Peyer's patch (tissue), 4 donors: ENCODE measurements around the gene PIGP. TPM values are rescaled to one million over a fixed set of nuclear protein-coding genes. Genes with fewer than 3 reads are reported as not detected.

Source experiments
- DNase-seq, 3 donors: peaks; one replicate each; pipeline ENCODE4 v3.0.0-alpha.2; 2017 to 2019
- H3K27ac ChIP-seq, 4 donors: fragments of 200-600 bp; sonication (generic); one replicate each; pipeline ENCODE4 v1.5.1; 2016 to 2019
- H3K27me3 ChIP-seq, 2 donors: fragments of 200-600 bp; sonication (generic); one replicate each; pipeline ENCODE4 v1.5.1; 2019
- H3K36me3 ChIP-seq, 3 donors: fragments of 200-600 bp; sonication (generic); one replicate each; pipeline ENCODE4 v1.5.1; 2016 to 2019
- H3K4me1 ChIP-seq, 4 donors: fragments of 200-600 bp; sonication (generic); one replicate each; pipeline ENCODE4 v1.5.1; 2016 to 2019
- H3K4me3 ChIP-seq, 4 donors: fragments of 200-600 bp; sonication (generic); 1 replicate in 3 of 4; 2 replicates in 1 of 4; pipeline ENCODE4 v1.5.1; 2016 to 2019; ENCODE audit warnings: mild to moderate bottlenecking in 1 of 4
- H3K9me3 ChIP-seq, 4 donors: fragments of 200-600 bp; sonication (generic); one replicate each; pipeline ENCODE4 v1.5.1; 2016 to 2019; ENCODE audit warnings: mild to moderate bottlenecking in 1 of 4
- CTCF ChIP-seq, 6 experiments: fragments of 450-650 bp in 4 of 6; fragments of 200-600 bp in 2 of 6; sonication (generic) in 1 of 6; IDR thresholded peaks; one replicate each; pipeline ENCODE4 v1.5.1; 2017 to 2019; ENCODE audit warnings: antibody characterized with exemption in 6 of 6, mild to moderate bottlenecking in 3 of 6, moderate library complexity in 1 of 6
- POLR2A ChIP-seq, 2 donors: fragments of 450-650 bp; IDR thresholded peaks; one replicate each; pipeline ENCODE4 v1.5.1; 2017; ENCODE audit warnings: antibody characterized with exemption in 2 of 2, mild to moderate bottlenecking in 2 of 2, moderate library complexity in 2 of 2
- total RNA-seq, 4 donors: library from RNA; depleted of rRNA; stranded (reverse); fragments of >200 nt; gene quantifications; one replicate each; pipeline ENCODE4 v1.1.0, GENCODE V29; 2016

The PIGP gene
- total RNA-seq, 4 donors from 2014 or later = 11.4 to 26.4 (median 12.7) TPM

GRCh38 chr21:37093977-37094376 lies 21.1 kb upstream of the PIGP start:
- Histone ChIP-seq H3K27me3 (no peaks in the 10 kb centered on the region), H3K27ac (no peak overlapping the region), H3K4me3 (no peak overlapping the region), H3K4me1 (no peaks in the 10 kb centered on the region), H3K9me3 (no peaks in the 10 kb centered on the region), H3K36me3 (peaks cover 0 to 31% (median 0%) of the 10 kb centered on the region in 3 donors)
- no peak for DNase-seq
- TF ChIP-seq CTCF (IDR thresholded peaks at IDR 0.05) (no peak), POLR2A (IDR thresholded peaks at IDR 0.05) (no peak)

- Histone ChIP-seq H3K27ac (no peak overlapping the region), H3K4me1 (peaks cover 0 to 9% (median 0%) of the 10 kb centered on the region in 4 donors), H3K9me3 (no peaks in the 10 kb centered on the region), H3K36me3 (peaks cover 0 to 6% (median 0%) of the 10 kb centered on the region in 3 donors), H3K27me3 (no peaks in the 10 kb centered on the region), H3K4me3 (no peak overlapping the region)
- TF ChIP-seq CTCF (IDR thresholded peaks at IDR 0.05) = no peak
- TF ChIP-seq POLR2A (IDR thresholded peaks at IDR 0.05) = no peak
- no peak for DNase-seq
Measured at GRCh38 chr21:37088186-37088735, 15.4 kb upstream of the PIGP start.

- Histone ChIP-seq H3K27me3 (no peaks in the 10 kb centered on the region), H3K4me3 (no peak overlapping the region), H3K9me3 (no peaks in the 10 kb centered on the region), H3K27ac (no peak overlapping the region), H3K4me1 (peaks cover 0 to 14% (median 0%) of the 10 kb centered on the region in 4 donors), H3K36me3 (peaks cover 0 to 6% (median 0%) of the 10 kb centered on the region in 3 donors)
- TF ChIP-seq POLR2A (IDR thresholded peaks at IDR 0.05) (no peak), CTCF (IDR thresholded peaks at IDR 0.05) (peak in 3 of 6 experiments; percentile 45 to 49 (median 47))
- no peak for DNase-seq
Measured at GRCh38 chr21:37087188-37087587, 14.3 kb upstream of the PIGP start.

- TF ChIP-seq CTCF (IDR thresholded peaks at IDR 0.05) = no peak
- no peak for TF ChIP-seq POLR2A (IDR thresholded peaks at IDR 0.05)
- Histone ChIP-seq H3K27me3 (no peaks in the 10 kb centered on the region), H3K27ac (no peak overlapping the region), H3K4me1 (peaks cover 0 to 14% (median 0%) of the 10 kb centered on the region in 4 donors), H3K4me3 (no peak overlapping the region), H3K36me3 (peaks cover 0 to 6% (median 0%) of the 10 kb centered on the region in 3 donors), H3K9me3 (no peaks in the 10 kb centered on the region)
- DNase-seq = no peak
Measured at GRCh38 chr21:37085726-37086125, 12.9 kb upstream of the PIGP start.

GRCh38 chr21:37082856-37083528 lies 10.1 kb upstream of the PIGP start:
- Histone ChIP-seq H3K27ac (no peak overlapping the region), H3K4me1 (peaks cover 0 to 14% (median 0%) of the 10 kb centered on the region in 4 donors), H3K27me3 (no peaks in the 10 kb centered on the region), H3K9me3 (no peaks in the 10 kb centered on the region), H3K4me3 (no peak overlapping the region), H3K36me3 (peaks cover 0 to under 1% (median 0%) of the 10 kb centered on the region in 3 donors)
- no peak for DNase-seq
- TF ChIP-seq POLR2A (IDR thresholded peaks at IDR 0.05) = no peak
- TF ChIP-seq CTCF (IDR thresholded peaks at IDR 0.05) = no peak
